GM12873 (cell line): ENCODE data around the gene LPP.

Experiments used
- TF ChIP-seq, protein P1 (sequence below): IDR thresholded peaks from 2 replicates; pipeline ENCODE4 v1.5.1; 2012; ENCODE audit warnings: low read depth, mild to moderate bottlenecking, moderate library complexity, low read length, control low read depth; ENCODE audit not compliant: insufficient read depth; ENCODE audit errors: missing control alignments

LPP gene

DNA sequence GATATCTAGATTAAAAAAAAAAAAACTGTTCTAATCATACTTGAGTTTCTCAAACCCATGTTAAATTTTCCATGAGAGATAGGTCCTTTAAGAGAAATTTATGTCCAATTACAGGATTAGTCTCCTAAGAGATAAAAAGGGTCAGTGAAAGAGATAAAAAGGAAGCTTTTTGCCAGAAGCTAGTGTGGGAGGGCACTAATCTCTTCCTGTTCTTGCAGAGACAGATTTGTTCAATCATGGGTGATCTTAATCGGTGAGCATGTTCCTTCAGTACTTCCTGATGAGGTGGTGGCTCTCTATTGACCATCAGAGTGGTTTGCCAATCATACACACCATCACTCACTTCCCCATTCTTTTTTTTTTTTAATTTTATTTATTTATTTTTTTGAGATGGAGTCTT is 16.9 kb upstream of the LPP start:
- TF ChIP-seq, protein P1, sequence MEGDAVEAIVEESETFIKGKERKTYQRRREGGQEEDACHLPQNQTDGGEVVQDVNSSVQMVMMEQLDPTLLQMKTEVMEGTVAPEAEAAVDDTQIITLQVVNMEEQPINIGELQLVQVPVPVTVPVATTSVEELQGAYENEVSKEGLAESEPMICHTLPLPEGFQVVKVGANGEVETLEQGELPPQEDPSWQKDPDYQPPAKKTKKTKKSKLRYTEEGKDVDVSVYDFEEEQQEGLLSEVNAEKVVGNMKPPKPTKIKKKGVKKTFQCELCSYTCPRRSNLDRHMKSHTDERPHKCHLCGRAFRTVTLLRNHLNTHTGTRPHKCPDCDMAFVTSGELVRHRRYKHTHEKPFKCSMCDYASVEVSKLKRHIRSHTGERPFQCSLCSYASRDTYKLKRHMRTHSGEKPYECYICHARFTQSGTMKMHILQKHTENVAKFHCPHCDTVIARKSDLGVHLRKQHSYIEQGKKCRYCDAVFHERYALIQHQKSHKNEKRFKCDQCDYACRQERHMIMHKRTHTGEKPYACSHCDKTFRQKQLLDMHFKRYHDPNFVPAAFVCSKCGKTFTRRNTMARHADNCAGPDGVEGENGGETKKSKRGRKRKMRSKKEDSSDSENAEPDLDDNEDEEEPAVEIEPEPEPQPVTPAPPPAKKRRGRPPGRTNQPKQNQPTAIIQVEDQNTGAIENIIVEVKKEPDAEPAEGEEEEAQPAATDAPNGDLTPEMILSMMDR: no peak

DNA sequence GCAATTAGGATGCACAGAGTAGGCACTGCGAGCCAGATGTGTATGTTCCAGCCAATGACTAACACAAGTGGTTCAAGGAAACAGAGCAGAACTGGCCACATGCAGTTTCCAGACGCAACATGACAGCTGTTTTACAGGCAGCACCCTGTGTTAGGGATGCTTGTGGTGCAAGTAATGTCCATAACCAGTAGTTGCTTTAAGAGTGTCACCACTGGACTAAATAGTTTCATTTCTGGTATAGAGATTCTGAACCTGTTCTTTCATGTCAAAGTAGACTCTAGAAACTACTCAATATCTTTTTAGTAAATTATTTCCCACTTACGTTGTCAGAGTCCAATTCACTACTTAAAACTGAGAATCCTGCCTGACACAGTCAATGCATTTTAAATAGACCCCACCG is 14.5 kb upstream of the LPP start:
- TF ChIP-seq, protein P1: no peak

DNA sequence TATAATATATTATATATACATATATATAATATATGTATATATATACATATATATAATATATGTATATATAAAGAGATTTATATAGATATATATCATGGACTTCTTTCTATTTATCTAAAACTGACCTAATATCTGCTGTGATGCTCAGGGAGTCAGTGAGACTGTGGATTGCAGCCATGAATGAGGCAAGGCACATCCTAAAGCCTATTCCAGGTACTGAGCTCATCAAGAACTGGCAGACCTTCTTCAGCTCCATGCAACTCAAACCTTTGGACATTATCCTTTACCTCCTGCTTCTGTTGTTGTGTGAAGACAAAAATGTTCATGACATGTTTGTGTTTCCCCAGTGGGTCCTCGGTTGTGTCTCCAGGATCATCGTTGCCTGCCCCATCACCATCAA is 7.7 kb upstream of the LPP start:
- TF ChIP-seq, protein P1: no peak

DNA sequence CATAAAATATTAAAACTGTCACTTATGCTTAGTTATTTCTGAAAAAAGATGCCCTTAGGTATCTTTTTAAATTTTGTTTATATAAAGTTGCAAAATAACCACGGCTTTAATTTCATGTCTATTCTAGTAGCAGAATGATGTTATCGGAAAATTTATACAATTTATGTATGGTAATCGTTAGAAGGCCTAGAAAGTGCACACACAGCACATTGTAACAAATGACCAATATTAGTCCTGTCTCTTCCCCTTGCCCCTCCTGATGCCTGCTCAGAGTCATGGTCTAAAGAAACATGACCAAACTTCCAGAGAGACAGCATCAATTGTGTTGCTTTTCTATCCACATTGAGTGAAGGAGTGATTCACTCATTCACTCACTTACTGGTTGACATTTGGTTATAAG is 6.2 kb upstream of the LPP start:
- TF ChIP-seq, protein P1: no peak

DNA sequence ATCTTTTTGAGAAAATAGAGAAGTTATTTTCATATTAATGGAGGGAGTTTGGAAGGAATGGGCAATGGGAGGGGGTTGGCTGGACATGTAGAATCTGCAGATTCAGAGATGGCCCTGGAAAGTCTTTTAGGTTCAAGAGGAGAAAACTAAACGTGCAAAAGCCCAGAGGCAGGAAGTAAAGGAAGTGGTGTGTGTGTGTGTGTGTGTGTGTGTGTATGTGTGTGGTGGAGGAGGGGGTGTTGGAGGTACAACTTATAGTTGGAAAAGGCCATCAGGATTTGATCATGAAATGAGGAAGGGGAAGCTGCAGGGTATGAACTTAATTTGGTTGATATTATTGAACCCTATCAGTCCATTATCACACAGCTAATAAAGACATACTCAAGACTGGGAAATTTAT is 5.6 kb upstream of the LPP start:
- TF ChIP-seq, protein P1: no peak

DNA sequence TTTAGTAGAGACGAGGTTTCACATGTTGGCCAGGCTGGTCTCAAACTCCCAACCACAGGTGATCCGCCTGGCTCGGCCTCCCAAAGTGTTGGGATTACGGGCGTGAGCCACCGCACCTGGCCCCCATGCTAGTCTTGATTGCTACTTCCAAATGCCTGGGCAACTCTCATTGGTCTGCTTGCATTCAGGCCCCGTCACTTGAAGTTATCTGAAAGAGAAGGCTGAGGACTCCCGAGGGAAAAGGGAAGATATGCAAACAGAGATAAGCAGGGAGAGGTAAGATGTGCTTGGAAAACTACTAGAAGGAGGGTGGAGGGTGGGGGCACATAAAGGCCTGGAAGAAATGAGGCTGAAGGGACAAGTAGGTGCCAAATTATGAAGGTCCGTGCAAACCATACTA is 4.4 kb upstream of the LPP start:
- TF ChIP-seq, protein P1: no peak

DNA sequence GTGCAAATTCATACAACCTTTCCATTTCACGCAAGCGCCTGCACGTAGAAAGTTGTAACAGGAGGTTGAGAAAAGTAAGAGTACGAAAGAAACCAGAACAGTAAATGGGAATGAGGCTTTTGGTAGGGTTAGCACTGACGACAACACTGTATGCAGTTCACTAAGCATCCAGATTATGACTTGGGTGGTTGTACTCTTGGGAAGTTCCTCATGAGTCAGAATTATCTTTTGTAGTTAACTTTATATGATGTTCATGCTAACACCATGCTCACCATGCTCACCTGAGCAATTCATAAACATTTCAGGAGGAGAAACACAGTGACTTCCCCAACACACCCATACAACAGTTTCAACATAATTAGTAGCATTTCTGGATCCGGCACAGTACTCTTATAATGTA is 3.0 kb upstream of the LPP start:
- TF ChIP-seq, protein P1: no peak
